Gastroesophageal sphincter (tissue), 3 donors: ENCODE data around the gene LRRC28.

ENCODE experiments used
- CTCF ChIP-seq, 4 experiments: fragments of 200-600 bp in 2 of 4; fragments of 450-650 bp in 2 of 4; sonication (generic) in 1 of 4; IDR thresholded peaks; one replicate each; pipeline ENCODE4 v1.5.1; 2017 to 2019; ENCODE audit warnings: antibody characterized with exemption in 4 of 4, mild to moderate bottlenecking in 2 of 4, moderate library complexity in 2 of 4
- EP300 ChIP-seq: sonication (generic); formaldehyde crosslinking; IDR thresholded peaks from one replicate; pipeline ENCODE4 v1.6.1; 2017; ENCODE audit warnings: antibody characterized with exemption, mild to moderate bottlenecking
- POLR2A ChIP-seq, 2 donors: fragments of 450-650 bp; IDR thresholded peaks; one replicate each; pipeline ENCODE4 v1.6.1; 2017; ENCODE audit warnings: antibody characterized with exemption in 2 of 2, mild to moderate bottlenecking in 2 of 2, moderate library complexity in 1 of 2
- POLR2AphosphoS5 ChIP-seq: sonication (generic); formaldehyde crosslinking; IDR thresholded peaks from one replicate; pipeline ENCODE4 v1.6.1; 2017; ENCODE audit warnings: antibody characterized with exemption

- TF ChIP-seq CTCF (IDR thresholded peaks at IDR 0.05) (no peak), POLR2AphosphoS5 (no peak), POLR2A (IDR thresholded peaks at IDR 0.05) (no peak), EP300 (no peak)
Measured at GRCh38 chr15:99247062-99247461, 4.2 kb upstream of the LRRC28 start.
